Measurements from ENCODE around the gene PTPRG. TPM values are rescaled to one million over a fixed set of nuclear protein-coding genes. Genes with fewer than 3 reads are reported as not detected.

PTPRG gene
- total RNA-seq, 4 donors from 2014 or later = 51.9 to 56.8 (median 54.4) TPM

DNA sequence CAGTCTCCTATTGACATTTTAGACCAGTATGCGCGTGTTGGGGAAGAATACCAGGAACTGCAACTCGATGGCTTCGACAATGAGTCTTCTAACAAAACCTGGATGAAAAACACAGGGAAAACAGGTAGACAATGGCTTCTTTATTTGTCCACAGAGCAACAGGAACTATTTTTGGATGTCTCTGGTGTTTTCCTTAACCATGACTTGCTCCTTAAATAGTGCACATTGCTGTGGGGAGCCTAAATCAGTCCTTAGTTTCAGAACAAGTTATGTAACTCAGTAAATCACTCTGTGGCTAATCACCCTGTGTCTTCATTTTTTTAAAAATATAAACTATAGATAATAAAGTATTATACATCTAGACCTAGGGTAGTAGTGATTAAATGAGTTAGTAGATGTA, 428.3 kb downstream of the PTPRG start:
- WGBS = 81% methylated on average over 4 of the region's 4 CpGs
- Histone ChIP-seq H3K27ac (replicated peaks in 1 of 4) (no peak overlapping the region), H3K27me3 (no peaks in the 10 kb centered on the region), H3K36me3 (no peaks in the 10 kb centered on the region), H3K4me1 (peaks cover 0 to 6% (median 0%) of the 10 kb centered on the region in 4 donors), H3K4me3 (no peak overlapping the region), H3K9me3 (no peaks in the 10 kb centered on the region)
- DNase-seq (ENCODE audit: extremely low spot score) = no peak
- intact Hi-C loops (cut with DNase I) = no loop called here
- TF ChIP-seq POLR2AphosphoS5 (IDR thresholded peaks at IDR 0.05) (no peak), POLR2A (IDR thresholded peaks at IDR 0.05; ENCODE audit: low read depth) (no peak), EP300 (IDR thresholded peaks at IDR 0.05) (no peak)
- TF ChIP-seq, protein P1, sequence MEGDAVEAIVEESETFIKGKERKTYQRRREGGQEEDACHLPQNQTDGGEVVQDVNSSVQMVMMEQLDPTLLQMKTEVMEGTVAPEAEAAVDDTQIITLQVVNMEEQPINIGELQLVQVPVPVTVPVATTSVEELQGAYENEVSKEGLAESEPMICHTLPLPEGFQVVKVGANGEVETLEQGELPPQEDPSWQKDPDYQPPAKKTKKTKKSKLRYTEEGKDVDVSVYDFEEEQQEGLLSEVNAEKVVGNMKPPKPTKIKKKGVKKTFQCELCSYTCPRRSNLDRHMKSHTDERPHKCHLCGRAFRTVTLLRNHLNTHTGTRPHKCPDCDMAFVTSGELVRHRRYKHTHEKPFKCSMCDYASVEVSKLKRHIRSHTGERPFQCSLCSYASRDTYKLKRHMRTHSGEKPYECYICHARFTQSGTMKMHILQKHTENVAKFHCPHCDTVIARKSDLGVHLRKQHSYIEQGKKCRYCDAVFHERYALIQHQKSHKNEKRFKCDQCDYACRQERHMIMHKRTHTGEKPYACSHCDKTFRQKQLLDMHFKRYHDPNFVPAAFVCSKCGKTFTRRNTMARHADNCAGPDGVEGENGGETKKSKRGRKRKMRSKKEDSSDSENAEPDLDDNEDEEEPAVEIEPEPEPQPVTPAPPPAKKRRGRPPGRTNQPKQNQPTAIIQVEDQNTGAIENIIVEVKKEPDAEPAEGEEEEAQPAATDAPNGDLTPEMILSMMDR (IDR thresholded peaks at IDR 0.05) = no peak

DNA sequence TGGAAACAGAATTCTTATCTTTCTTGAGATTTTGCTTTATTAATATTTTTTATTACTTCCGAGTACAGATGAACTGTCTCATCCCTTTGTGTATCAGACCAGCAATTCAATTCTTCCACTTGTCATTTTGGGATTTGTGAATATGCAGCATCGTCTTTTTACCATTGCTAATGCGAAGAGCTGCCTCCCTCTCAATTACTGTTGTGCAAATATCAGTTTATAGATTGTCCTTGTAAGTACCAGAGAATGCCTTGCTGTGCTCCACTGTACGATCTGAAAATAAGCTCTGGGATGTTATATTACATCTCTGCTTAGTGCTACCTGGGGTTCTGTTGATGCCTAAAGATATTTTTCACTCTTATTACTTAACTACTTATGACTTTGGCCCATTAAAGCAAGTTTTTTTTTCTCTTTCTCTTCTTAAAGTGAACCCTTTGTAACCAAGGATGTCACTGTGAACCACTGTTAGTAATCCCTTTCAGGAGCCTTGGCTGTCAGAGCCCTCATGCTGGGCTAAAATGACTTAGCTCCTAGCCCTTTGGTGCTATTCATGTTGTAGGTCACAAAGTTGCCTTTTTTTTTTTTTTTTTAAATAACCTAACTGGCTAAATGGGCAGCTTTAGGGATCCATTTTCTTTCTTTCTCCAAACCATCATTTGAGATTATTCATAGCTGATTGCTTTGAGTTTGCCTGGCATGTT, 429.1 kb downstream of the PTPRG start:
- no peaks in the 10 kb centered on the region for H3K9me3 ChIP-seq
- no peak overlapping the region for H3K4me3 ChIP-seq
- H3K4me1 ChIP-seq = no peaks in the 10 kb centered on the region
- WGBS = 97% methylated on average over 4 of the region's 4 CpGs
- no peak for DNase-seq (ENCODE audit: extremely low spot score)
- TF ChIP-seq POLR2AphosphoS5 (IDR thresholded peaks at IDR 0.05) = no peak
- TF ChIP-seq EP300 (IDR thresholded peaks at IDR 0.05) = no peak
- TF ChIP-seq POLR2A (IDR thresholded peaks at IDR 0.05; ENCODE audit: low read depth) = no peak
- TF ChIP-seq, protein P1 (IDR thresholded peaks at IDR 0.05) = no peak
- no peak overlapping the region for H3K27ac ChIP-seq (replicated peaks in 1 of 4)
- H3K36me3 ChIP-seq = no peaks in the 10 kb centered on the region
- H3K27me3 ChIP-seq = no peaks in the 10 kb centered on the region
- intact Hi-C loops (cut with DNase I) = no loop called here

GRCh38 chr3:61991706-61992105, 430.3 kb downstream of the PTPRG start:
- no peaks in the 10 kb centered on the region for H3K27me3 ChIP-seq
- H3K4me3 ChIP-seq = no peak overlapping the region
- TF ChIP-seq, protein P1 (IDR thresholded peaks at IDR 0.05) = no peak
- TF ChIP-seq EP300 (IDR thresholded peaks at IDR 0.05) (no peak), POLR2AphosphoS5 (IDR thresholded peaks at IDR 0.05) (no peak), POLR2A (IDR thresholded peaks at IDR 0.05; ENCODE audit: low read depth) (no peak)
- H3K36me3 ChIP-seq = no peaks in the 10 kb centered on the region
- H3K4me1 ChIP-seq = peaks cover 0 to 10% (median 10%) of the 10 kb centered on the region in 4 donors
- WGBS = 94% methylated on average over 8 of the region's 8 CpGs
- intact Hi-C loops (cut with DNase I) = no loop called here
- no peak for DNase-seq (ENCODE audit: extremely low spot score)
- H3K27ac ChIP-seq (replicated peaks in 1 of 4) = no peak overlapping the region
- no peaks in the 10 kb centered on the region for H3K9me3 ChIP-seq

- no peak overlapping the region for H3K27ac ChIP-seq (replicated peaks in 1 of 4)
- 29% methylated on average over 1 of the region's 1 CpG for WGBS
These were observed 435.0 kb downstream of the PTPRG start for GRCh38 chr3:61996366-61996765.

More at GRCh38 chr3:61996366-61996765, 435.0 kb downstream of the PTPRG start:
- H3K27me3 ChIP-seq = no peaks in the 10 kb centered on the region
- H3K9me3 ChIP-seq = no peaks in the 10 kb centered on the region
- no peak overlapping the region for H3K4me3 ChIP-seq
- TF ChIP-seq POLR2AphosphoS5 (IDR thresholded peaks at IDR 0.05) (no peak), EP300 (IDR thresholded peaks at IDR 0.05) (no peak), POLR2A (IDR thresholded peaks at IDR 0.05; ENCODE audit: low read depth) (no peak)
- TF ChIP-seq, protein P1 (IDR thresholded peaks at IDR 0.05) = no peak
- intact Hi-C loops (cut with DNase I) = no loop called here
- peaks cover 0 to 13% (median 10%) of the 10 kb centered on the region in 4 donors for H3K4me1 ChIP-seq
- no peak for DNase-seq (ENCODE audit: extremely low spot score)
- H3K36me3 ChIP-seq = no peaks in the 10 kb centered on the region

All from esophagus muscularis mucosa (tissue), 4 donors.